Measurements from ENCODE around the gene INSL4.

Gene INSL4

DNA sequence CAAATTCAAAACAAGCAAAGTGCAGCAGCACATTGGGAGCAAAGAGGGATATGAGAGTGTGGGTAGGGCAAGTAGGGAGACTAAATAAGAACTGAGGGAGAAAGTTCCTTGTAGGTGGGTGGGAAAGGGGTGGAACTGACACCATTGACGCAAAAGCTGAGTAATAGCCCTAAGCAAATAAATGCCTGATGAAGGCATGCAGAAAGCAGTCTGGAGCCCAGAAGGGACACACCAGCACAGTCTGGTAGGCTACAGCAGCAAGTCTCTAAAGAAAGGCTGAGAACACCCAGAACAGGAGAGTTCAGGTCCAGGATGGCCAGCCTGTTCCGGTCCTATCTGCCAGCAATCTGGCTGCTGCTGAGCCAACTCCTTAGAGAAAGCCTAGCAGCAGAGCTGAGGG, at the start of gene INSL4:
Gene INSL4 (plus strand): TSS at position 208 of the 400 bp plus-strand sequence. CDS start 105 bp downstream, at position 313.
- no peak for DNase-seq (ENCODE audit: low read depth)

DNA sequence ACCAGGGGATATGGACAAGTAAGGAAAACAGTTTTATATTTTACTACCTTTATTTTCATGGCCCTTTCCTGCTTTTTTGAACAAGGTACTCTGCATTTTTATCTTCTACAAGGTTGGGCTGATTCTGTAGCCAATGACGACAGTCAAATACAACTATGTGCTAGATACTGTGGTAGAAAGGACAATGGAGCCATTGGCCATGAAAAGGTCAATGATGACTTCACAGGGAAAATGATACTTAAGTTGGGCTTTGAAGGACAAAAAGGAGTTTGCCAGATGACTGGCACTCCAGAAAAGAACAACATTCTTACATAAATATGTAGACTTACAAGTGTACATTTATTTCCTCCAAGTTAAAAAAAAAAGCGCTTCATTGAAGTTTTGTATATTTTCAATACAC, 46.4 kb upstream of the INSL4 start:
- DNase-seq (ENCODE audit: low read depth): no peak

DNA sequence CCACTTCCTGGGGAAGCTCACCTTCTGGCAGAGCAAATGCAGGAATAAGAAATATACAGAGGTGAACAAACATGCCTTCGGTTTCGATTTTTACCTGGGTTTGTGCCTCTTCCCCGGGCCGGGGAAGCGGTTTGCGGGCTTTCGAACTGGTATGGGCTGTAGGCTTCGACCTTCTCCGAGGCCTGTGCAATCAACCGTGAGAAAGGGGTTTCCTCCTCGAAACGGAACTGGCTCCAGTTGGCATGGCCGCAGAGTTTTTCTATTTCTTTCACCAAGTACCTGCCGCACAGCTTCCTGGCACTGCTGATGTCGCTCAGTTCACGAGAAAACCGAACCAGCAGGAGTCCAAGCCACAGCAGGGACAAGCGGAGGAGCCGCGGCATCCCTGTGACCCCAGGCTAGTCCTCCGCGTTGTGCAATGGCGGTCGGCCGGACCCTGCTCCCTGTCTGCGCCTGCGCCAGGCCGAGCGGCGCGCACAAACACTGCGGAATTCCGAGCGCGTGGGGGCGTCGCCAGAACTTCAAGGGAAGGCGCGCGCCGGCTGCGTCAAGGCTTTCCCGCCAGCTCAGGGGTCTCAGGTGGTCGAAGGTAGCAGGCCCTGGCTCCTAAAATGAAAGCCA, 45.9 kb upstream of the INSL4 start, which contains the start of gene INSL6:
Gene INSL6 (minus strand): TSS at position 420 of the 621 bp plus-strand sequence. CDS start 37 bp downstream, at position 383.
- DNase-seq (ENCODE audit: low read depth): no peak

DNA sequence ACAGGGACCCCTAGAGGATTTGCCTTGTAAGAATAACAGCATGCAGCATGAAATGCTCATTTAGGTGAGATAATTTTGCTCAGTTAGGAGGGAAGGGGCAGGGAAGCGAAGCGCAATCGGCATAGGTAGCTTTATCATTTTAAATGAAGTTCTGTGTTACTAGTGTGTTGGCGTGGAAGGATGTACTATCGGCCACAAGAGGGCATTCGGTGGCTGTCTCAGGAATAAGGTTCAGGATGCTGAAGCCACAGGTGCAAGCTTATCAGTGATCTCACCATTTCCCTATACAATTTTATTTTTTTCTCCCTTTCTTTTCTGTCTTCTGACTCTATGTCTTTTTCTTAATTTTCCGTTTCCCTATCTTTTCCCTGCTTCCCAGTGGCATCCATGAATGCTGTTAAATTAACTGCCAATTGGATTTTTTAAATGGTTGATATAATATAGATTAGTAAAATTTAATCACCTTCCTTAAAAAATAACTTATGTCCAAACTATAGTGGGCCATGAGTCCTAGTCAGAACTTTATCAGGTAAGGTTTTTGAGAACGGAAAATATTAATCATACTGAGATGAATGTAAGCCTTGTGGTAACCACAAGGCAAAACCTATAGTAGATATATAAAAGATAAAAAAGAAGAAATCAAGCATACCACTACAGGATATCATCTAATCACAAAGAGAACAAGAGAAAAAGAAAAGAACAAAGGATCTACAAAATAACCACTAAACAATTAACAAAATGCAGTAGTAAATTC, 44.6 kb upstream of the INSL4 start:
- peak; percentile 71 for DNase-seq (ENCODE audit: low read depth)

DNA sequence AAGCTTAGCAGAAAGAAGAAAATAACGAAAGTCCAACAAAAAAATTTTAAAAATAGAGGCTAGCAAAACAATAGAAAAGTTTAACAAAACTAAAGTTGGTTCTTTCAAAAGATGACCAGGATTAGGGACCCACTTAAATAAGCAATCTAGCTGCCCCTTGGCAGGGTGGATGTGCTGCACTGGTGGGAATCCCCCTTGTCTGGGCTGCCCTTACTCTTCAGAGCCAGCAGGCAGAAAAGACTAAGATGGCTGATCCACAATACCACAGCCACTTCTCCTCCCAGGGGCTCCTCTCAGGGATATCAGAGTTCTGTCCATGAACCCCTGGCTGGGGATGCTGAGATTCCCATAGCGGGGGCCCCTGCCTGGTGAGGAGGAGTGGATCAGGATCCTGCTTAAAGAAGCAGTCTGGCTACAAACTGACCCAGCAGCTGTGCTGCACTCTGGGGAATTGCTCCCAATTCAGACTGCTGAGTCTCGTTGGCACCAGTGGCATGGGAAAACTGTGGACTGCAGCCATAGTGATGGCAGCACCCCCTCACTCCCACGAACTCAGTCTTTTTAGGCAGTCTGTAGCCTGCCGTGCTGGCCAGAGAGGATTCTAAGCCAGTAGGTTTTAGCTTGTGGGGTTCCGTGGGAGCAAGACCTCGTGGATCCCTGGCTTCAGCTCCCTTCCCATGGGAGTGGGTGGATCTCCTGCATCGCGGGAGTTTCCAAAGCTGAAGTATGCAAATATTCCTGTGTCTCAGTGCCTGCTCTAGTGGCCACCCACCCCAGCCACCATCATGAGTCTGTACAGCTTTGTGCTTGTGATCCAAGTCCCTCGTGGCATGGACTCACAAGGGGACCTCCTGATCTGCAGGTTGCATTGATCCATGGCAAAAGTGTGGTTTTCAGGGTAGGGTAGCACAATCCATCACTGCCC, 42.9 kb upstream of the INSL4 start:
- no peak for DNase-seq (ENCODE audit: low read depth)

DNA sequence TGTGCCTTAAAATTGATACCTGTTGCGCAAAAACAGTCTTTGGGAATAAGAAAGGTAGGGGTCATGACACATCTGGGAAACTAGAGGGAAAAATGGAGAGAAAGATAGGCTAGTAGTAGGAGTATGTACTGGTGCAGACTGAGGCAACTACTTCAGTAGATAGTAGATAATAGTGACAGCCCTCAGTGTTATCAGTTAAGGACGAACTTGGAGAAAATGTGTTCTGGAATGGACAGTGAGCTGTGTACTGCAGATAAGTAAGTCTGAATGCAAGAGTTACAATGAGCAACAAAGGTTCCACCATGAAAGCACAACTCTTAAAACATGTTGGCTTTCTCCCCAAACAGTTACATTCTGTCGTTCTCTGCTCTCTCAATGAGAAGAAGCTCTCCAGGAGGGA, 39.2 kb upstream of the INSL4 start:
- DNase-seq (ENCODE audit: low read depth): no peak

DNA sequence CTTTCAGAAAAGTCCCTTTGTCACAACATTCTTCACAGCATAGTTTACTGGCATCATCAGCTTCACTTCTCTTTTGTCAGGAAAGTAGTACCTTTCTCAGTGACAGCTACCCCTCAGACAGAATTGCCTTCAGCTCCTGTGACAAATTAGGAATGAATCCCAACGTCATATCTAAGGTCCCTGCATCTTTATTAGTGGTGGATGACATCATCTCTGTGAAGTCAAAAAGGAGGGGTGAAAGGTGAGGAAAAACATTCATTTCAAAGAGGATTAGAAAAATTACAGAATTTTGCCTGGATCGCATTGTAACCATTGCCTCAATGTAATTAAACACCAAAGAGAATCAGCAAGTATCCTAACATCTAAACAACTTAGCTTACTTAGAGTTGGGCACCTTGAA, 37.9 kb upstream of the INSL4 start:
- no peak for DNase-seq (ENCODE audit: low read depth)

DNA sequence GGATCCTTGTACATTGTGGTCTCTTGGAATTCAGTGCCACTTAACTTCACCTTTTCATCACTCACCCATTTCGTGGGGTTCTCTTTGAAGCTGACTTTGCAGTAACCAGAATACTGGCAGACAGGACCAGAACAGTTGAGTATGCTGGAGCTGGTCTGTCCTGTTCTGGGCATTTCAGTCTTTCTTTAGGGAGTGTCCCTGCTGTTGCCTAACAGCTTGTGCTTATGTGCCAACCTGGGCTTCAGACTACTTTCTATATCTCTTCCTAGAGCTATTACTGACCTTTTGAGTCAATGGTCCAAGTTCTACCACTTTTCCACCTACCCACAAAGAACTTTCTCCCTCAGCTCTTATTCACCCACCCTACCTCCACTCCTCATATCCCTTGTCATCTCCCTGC, 35.8 kb upstream of the INSL4 start:
- peak; percentile 27 for DNase-seq (ENCODE audit: low read depth)

DNA sequence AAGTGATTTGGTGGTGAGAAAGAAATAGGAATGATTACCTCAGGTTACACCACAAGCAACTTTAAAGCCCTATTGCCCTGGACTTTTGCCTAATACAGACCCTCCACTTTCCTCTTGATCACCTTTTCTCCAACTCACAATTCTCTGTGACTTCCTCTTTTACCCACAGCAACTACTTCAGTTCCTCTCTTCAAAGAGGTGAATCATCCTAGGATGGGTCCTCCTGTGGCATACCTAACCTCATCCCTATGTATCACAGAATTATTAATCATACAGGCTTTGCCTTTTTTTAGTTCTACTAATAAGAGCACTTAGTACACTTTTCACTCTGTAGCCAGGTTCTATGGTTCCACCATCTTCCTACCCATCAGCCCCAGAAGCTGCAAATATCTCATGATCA, 26.1 kb upstream of the INSL4 start:
- no peak for DNase-seq (ENCODE audit: low read depth)

DNA sequence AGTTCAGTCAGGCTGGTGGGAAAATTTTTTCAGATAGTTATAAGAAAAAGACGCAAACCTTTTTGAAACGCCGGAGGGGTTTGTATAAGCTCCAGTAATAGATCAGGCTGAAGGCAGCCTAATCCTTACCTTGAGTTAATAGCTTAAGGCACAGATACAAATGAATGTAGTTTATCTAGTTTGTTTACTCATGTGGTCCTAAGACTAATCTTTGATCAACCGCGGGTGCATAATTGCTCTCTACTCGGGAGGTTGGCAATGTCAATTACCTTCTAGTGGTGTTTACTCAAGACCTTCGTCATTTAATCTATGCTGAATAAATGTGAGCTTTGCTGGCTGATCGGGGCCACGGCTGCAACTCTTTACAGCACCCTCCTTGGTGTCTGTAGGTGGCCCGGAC, 665 bp upstream of the INSL4 start:
- DNase-seq (ENCODE audit: low read depth): no peak

DNA sequence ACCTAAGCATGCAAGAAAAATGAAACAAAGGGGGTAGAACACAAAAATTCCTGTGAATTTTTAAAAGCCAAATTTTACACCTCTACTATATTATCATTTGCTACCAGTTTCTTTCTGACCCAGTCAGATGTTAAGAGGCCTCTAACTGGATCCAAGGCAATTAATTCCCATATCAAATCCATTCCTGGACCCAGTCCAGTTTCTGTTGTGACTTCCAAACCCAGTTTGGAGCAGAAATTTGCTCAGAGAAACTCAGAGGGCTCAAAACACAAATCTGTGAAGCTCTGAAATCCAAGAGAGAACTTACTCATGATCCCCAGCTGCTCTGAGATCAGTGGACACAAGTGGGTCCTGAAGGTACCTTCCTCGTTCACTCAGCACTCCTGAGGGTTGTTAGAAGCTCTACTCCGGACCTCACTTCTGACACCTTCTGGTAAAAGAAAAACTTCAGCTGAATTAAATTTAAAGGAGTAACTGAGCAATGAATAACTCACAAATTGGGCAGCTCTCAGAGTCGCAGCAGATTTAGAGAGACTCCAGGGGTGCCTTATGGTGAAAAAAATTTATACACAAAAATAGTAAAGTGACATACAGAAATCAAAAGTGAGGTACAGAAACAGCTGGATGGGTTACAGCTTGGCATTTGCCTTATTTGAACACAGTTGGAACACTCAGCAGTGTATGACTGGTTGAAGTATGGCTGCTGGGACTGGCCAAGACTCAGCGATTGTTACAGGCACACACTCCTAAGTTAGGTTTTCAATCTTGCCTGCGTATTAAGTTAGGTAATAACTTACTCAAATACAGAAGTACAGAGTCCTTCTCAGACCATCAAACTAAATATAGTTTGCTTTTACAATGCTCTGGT, 32.4 kb downstream of the INSL4 start:
- DNase-seq (ENCODE audit: low read depth): peak; percentile 21

DNA sequence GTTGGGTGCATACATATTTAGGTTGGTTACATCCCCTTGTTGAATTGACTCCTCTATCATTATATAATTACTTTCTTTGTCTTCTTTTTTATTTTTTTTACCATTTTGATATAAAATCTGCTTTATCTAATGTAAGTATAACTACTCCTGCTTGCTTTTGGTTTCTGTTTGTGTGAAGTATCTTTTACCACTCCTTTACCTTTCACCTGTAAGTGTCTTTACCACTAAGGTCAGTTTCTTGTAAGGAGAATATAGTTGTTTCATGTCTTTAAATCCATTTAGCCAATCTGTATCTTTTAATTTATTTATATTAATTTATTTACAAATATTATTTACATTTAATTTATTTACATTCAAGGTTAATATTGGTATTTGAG, 33.0 kb downstream of the INSL4 start:
- DNase-seq (ENCODE audit: low read depth): no peak

DNA sequence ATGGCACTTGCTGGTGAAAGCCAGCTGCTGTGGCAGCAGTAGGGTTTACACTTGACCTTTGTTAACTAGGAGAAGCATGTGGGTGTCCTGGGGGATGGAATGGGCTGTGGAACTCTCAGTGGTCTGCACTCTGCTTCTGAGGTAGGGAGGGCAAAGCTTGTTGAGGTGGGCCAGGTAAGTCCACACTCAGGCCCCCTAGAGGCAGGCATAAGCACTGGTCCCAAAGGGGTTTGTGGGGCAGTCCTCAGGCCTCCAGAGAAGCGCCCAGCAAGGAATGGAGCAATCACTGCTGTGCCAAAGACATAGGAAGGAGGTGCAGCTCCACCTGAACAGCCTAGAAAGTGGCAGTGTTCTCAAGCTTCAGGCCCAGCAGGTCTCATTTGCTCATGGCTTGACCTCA, 34.7 kb downstream of the INSL4 start:
- DNase-seq (ENCODE audit: low read depth): no peak

DNA sequence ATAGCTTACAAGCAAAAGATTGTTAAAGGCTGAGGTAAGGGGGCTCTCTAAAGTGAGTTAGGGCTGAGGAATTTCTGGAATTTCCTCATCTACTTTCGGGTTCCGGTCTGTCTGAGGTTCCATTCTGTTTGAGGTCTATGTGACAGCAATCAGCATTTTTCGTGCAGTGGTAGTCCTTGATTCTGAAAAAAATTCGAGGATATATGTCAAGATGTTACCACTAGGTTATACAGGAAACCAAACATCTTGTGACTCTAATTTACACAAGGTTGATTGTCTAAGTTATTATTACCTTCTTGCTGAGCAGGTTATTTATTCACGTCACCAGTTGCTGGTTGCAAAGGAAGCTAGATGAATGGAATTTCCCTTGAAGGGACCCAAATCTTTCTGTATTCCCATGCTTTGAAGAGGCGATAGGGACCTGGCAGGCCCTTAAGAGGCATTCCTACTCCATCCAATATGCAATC, 38.1 kb downstream of the INSL4 start:
- peak; percentile 48 for DNase-seq (ENCODE audit: low read depth)

DNA sequence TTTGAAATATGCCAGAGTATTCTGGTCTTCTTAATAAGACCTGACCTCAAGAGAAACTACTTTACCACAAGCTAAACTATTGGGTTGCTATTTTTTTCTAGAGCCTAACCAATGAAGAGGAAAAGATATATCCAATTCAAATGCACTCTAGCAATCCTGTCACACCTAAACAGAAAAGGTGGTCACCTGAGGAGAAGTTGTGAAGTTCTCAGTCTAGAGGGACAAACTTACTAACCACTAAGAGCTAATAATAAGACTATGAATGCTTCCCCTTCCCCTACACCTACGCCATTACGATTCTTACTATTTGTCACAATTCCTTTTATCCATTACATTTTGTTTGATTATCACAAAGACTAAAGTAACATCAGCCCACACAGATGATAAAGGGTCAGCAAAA, 43.6 kb downstream of the INSL4 start:
- DNase-seq (ENCODE audit: low read depth): no peak

DNA sequence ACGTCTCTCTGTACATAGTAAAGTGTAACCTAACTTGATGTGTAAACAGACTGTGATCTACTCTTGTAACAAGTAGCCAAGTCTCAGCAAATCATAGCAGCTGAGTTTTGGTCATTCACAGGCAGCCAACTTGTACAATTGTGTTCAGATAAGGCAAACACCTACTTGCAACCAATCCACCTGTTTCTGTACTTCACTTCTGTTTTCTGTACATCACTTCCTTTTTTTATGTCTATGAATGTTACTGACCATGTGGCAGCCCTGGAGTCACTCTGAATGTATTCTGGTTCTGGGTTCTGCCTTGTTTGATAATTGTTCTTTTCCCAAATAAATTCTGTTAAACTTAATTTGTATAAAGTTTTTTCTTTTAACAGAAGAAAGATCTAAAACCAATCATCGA, 47.3 kb downstream of the INSL4 start:
- no peak for DNase-seq (ENCODE audit: low read depth)

All from amniotic epithelial cell (primary cell).